DOHH2 (cell line): ENCODE results near the gene PPT1.

Source experiments
- EZH2phosphoT487 ChIP-seq: fragments of 200-600 bp; sonication (generic); IDR thresholded peaks from 2 replicates; pipeline ENCODE4 v1.6.1; 2017; ENCODE audit warnings: borderline replicate concordance, mild to moderate bottlenecking, antibody characterized with exemption, low read length, moderate library complexity, mixed read lengths
- TF ChIP-seq, protein P1 (sequence below): fragments of 200-600 bp; sonication (generic); IDR thresholded peaks from one replicate; pipeline ENCODE4 v1.5.1; 2014; ENCODE audit warnings: antibody characterized with exemption, mild to moderate bottlenecking, low read depth, low read length; ENCODE audit not compliant: poor library complexity, severe bottlenecking

GRCh38 chr1:40067023-40067422 is 30.0 kb downstream of the PPT1 start:
- TF ChIP-seq, protein P1, sequence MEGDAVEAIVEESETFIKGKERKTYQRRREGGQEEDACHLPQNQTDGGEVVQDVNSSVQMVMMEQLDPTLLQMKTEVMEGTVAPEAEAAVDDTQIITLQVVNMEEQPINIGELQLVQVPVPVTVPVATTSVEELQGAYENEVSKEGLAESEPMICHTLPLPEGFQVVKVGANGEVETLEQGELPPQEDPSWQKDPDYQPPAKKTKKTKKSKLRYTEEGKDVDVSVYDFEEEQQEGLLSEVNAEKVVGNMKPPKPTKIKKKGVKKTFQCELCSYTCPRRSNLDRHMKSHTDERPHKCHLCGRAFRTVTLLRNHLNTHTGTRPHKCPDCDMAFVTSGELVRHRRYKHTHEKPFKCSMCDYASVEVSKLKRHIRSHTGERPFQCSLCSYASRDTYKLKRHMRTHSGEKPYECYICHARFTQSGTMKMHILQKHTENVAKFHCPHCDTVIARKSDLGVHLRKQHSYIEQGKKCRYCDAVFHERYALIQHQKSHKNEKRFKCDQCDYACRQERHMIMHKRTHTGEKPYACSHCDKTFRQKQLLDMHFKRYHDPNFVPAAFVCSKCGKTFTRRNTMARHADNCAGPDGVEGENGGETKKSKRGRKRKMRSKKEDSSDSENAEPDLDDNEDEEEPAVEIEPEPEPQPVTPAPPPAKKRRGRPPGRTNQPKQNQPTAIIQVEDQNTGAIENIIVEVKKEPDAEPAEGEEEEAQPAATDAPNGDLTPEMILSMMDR, result no peak
- TF ChIP-seq EZH2phosphoT487, result no peak
